Trophoblast cell (in vitro differentiated cells and primary cell): ENCODE results near the gene RBMS1.

Source experiments
- DNase-seq, 2 donors: peaks; one replicate each; pipeline ENCODE4 v3.0.0-alpha.2; 2016
- H2AFZ ChIP-seq: 2 replicates; pipeline ENCODE4 v1.6.1; 2013; ENCODE audit warnings: low read length, moderate library complexity, mild to moderate bottlenecking; ENCODE audit not compliant: insufficient read depth, poor library complexity
- H2AK5ac ChIP-seq: 2 replicates; pipeline ENCODE4 v1.6.1; 2013; ENCODE audit warnings: mild to moderate bottlenecking, low read length
- H2BK120ac ChIP-seq: 2 replicates; pipeline ENCODE4 v1.6.1; 2013; ENCODE audit warnings: low read length, mild to moderate bottlenecking, moderate library complexity; ENCODE audit not compliant: insufficient read depth, poor library complexity
- H2BK12ac ChIP-seq: 2 replicates; pipeline ENCODE4 v1.6.1; 2013; ENCODE audit warnings: mild to moderate bottlenecking, low read length, moderate library complexity
- H2BK5ac ChIP-seq: 2 replicates; pipeline ENCODE4 v1.6.1; 2013; ENCODE audit warnings: low read length, low read depth, moderate library complexity, mild to moderate bottlenecking; ENCODE audit not compliant: poor library complexity
- H3K14ac ChIP-seq: 2 replicates; pipeline ENCODE4 v1.6.1; 2013; ENCODE audit warnings: mild to moderate bottlenecking, low read length
- H3K18ac ChIP-seq: 2 replicates; pipeline ENCODE4 v1.6.1; 2013; ENCODE audit warnings: mild to moderate bottlenecking, low read length
- H3K23ac ChIP-seq: 2 replicates; pipeline ENCODE4 v1.6.1; 2013; ENCODE audit warnings: low read length
- H3K27ac ChIP-seq: 2 replicates; pipeline ENCODE4 v1.5.1; 2013; ENCODE audit warnings: low read depth, mild to moderate bottlenecking, inconsistent platforms, low read length, moderate library complexity
- H3K27me3 ChIP-seq: 2 replicates; pipeline ENCODE4 v1.6.1; 2013; ENCODE audit warnings: inconsistent platforms, mild to moderate bottlenecking, low read length, moderate library complexity; ENCODE audit not compliant: insufficient read depth
- H3K36me3 ChIP-seq, 2 experiments: 1 replicate in 1 of 2; 2 replicates in 1 of 2; pipeline ENCODE4 v1.6.1; 2013; ENCODE audit warnings: low read length in 2 of 2, mild to moderate bottlenecking in 2 of 2, moderate library complexity in 1 of 2; ENCODE audit not compliant: insufficient read depth in 2 of 2, control insufficient read depth in 1 of 2
- H3K4ac ChIP-seq: 2 replicates; pipeline ENCODE4 v1.6.1; 2013; ENCODE audit warnings: low read depth, mild to moderate bottlenecking, low read length, moderate library complexity
- H3K4me1 ChIP-seq, 2 experiments: 1 replicate in 1 of 2; 2 replicates in 1 of 2; pipeline ENCODE4 v1.6.1; 2013; ENCODE audit warnings: low read length in 2 of 2, mild to moderate bottlenecking in 2 of 2, moderate library complexity in 1 of 2; ENCODE audit not compliant: insufficient read depth in 2 of 2, control insufficient read depth in 1 of 2
- H3K4me2 ChIP-seq: 2 replicates; pipeline ENCODE4 v1.6.1; 2013; ENCODE audit warnings: inconsistent platforms, mild to moderate bottlenecking, low read length, moderate library complexity
- H3K4me3 ChIP-seq: 2 replicates; pipeline ENCODE4 v1.5.1; 2013; ENCODE audit warnings: mild to moderate bottlenecking, low read depth, low read length, inconsistent platforms
- H3K79me1 ChIP-seq: one replicate; pipeline ENCODE4 v1.6.1; 2013; ENCODE audit warnings: low read length
- H3K79me2 ChIP-seq: 2 replicates; pipeline ENCODE4 v1.6.1; 2013; ENCODE audit warnings: low read length, mild to moderate bottlenecking; ENCODE audit not compliant: control insufficient read depth, insufficient read depth, poor library complexity
- H3K9ac ChIP-seq: 2 replicates; pipeline ENCODE4 v1.6.1; 2013; ENCODE audit warnings: mild to moderate bottlenecking, low read length
- H3K9me3 ChIP-seq: 2 replicates; pipeline ENCODE4 v1.6.1; 2013; ENCODE audit warnings: low read depth, mild to moderate bottlenecking, control low read depth, inconsistent platforms, low read length; ENCODE audit not compliant: insufficient read depth
- H4K12ac ChIP-seq: 2 replicates; pipeline ENCODE4 v1.6.1; 2013; ENCODE audit warnings: low read depth, mild to moderate bottlenecking, low read length, moderate library complexity
- H4K8ac ChIP-seq: 2 replicates; pipeline ENCODE4 v1.6.1; 2013; ENCODE audit warnings: low read depth, mild to moderate bottlenecking, low read length, moderate library complexity
- H4K91ac ChIP-seq: one replicate; pipeline ENCODE4 v1.6.1; 2013; ENCODE audit warnings: low read depth, mild to moderate bottlenecking, low read length, moderate library complexity
- WGBS: extraction: QIAGEN DNeasy Blood & Tissue Kit; methylation state at CpG from one replicate; pipeline ENCODE4 v1.1.7; 2013; ENCODE audit warnings: missing lambda C conversion rate; ENCODE audit not compliant: insufficient read length, insufficient coverage; ENCODE audit errors: extremely low coverage; 5-methylcytosine and 5-hydroxymethylcytosine counted together

RBMS1 gene

GRCh38 chr2:160373666-160374065 lies 119.9 kb downstream of the RBMS1 start:
- no peak overlapping the region for H3K9ac ChIP-seq
- H3K4me3 ChIP-seq: no peak overlapping the region
- H3K4ac ChIP-seq: peak overlapping the region; percentile 93
- peaks cover 0 to 3% of the 10 kb centered on the region in 2 experiments for H3K36me3 ChIP-seq
- H3K4me2 ChIP-seq: no peak overlapping the region
- no peaks in the 10 kb centered on the region for H3K79me1 ChIP-seq
- peaks cover 23 to 34% of the 10 kb centered on the region in 2 experiments for H3K4me1 ChIP-seq
- H3K23ac ChIP-seq: no peak overlapping the region
- H2BK5ac ChIP-seq: no peak overlapping the region
- no peak overlapping the region for H2BK120ac ChIP-seq
- H4K12ac ChIP-seq: no peak overlapping the region
- no peak overlapping the region for H2AFZ ChIP-seq
- H4K8ac ChIP-seq: no peak overlapping the region
- H3K27ac ChIP-seq: no peak overlapping the region
- H3K18ac ChIP-seq: no peak overlapping the region
- H3K27me3 ChIP-seq: no peaks in the 10 kb centered on the region
- DNase-seq: no peak
- no peak overlapping the region for H4K91ac ChIP-seq
- H3K9me3 ChIP-seq: no peaks in the 10 kb centered on the region
- H2AK5ac ChIP-seq: no peak overlapping the region
- H3K79me2 ChIP-seq: peaks cover 26% of the 10 kb centered on the region
- no peak overlapping the region for H3K14ac ChIP-seq
- H2BK12ac ChIP-seq: no peak overlapping the region

- no peak overlapping the region for H4K91ac ChIP-seq
- no peak overlapping the region for H3K9ac ChIP-seq
- H2BK12ac ChIP-seq: no peak overlapping the region
- peaks cover 0 to 1% of the 10 kb centered on the region in 2 experiments for H3K36me3 ChIP-seq
- H2AFZ ChIP-seq: no peak overlapping the region
- no peak overlapping the region for H3K23ac ChIP-seq
- H3K14ac ChIP-seq: no peak overlapping the region
- H4K8ac ChIP-seq: no peak overlapping the region
- H2BK120ac ChIP-seq: no peak overlapping the region
- H3K4ac ChIP-seq: peak overlapping the region; percentile 96
- WGBS: no CpG with 5 or more reads among the region's 2 CpGs
- no peak overlapping the region for H3K4me2 ChIP-seq
- no peak overlapping the region for H3K27ac ChIP-seq
- H3K79me1 ChIP-seq: no peaks in the 10 kb centered on the region
- H3K27me3 ChIP-seq: no peaks in the 10 kb centered on the region
- no peak overlapping the region for H4K12ac ChIP-seq
- no peaks in the 10 kb centered on the region for H3K9me3 ChIP-seq
- H3K4me1 ChIP-seq: peaks cover 24 to 36% of the 10 kb centered on the region in 2 experiments
- peaks cover 27% of the 10 kb centered on the region for H3K79me2 ChIP-seq
- no peak overlapping the region for H2BK5ac ChIP-seq
- H3K4me3 ChIP-seq: no peak overlapping the region
- H3K18ac ChIP-seq: no peak overlapping the region
- H2AK5ac ChIP-seq: no peak overlapping the region
- no peak for DNase-seq
Observed at GRCh38 chr2:160373263-160373662, 120.3 kb downstream of the RBMS1 start.

DNA sequence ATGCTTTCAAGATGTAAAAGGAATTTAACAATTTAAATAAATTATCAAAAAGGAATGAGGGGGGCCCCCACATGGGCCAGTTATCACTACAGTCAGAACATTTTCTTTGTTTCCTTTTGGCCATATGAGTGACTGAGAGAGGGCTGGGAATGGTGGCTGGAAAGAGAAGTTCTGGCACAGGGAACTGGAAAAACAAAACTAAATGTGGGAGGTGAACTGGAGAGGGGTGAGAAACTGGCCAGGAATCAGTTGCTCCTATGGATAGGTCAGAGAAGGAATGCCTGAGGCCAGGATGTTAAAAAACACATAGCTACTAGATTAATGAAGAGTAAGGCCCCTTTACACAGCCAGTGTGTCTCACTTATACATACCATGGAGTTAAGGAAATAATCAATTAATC lies 121.0 kb downstream of the RBMS1 start:
- Histone ChIP-seq H3K36me3 (no peaks in the 10 kb centered on the region), H3K79me1 (no peaks in the 10 kb centered on the region), H3K4me3 (no peak overlapping the region), H3K27me3 (no peaks in the 10 kb centered on the region), H2BK12ac (no peak overlapping the region), H3K27ac (peak overlapping the region; percentile 23), H3K9ac (no peak overlapping the region), H3K14ac (no peak overlapping the region), H3K18ac (no peak overlapping the region), H3K79me2 (peaks cover 24% of the 10 kb centered on the region), H2BK5ac (no peak overlapping the region), H2AK5ac (no peak overlapping the region), H4K91ac (no peak overlapping the region), H3K9me3 (no peaks in the 10 kb centered on the region), H2BK120ac (no peak overlapping the region), H4K12ac (no peak overlapping the region), H4K8ac (no peak overlapping the region), H3K23ac (no peak overlapping the region), H3K4ac (peak overlapping the region; percentile 77), H3K4me2 (no peak overlapping the region), H3K4me1 (peaks cover 22 to 39% of the 10 kb centered on the region in 2 experiments), H2AFZ (no peak overlapping the region)
- no peak for DNase-seq

DNA sequence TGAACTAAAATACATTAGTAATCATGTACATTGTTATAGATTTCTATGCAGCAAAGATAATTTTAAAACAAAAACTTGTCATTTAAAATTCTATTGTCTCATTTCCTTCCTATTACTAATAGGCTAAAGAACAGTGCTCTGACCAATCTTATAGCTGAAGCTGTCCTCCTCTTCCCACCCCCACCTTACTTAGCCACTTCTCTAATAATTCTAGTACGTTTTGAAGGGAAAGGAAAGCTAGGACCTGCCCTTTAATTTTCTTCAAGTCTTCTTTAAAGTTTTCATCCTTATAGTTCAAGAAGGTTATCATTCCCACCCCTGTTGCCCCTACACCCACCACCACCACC lies 121.6 kb downstream of the RBMS1 start:
- no peak overlapping the region for H3K14ac ChIP-seq
- H3K4me1 ChIP-seq: peaks cover 21 to 37% of the 10 kb centered on the region in 2 experiments
- no peak overlapping the region for H2AK5ac ChIP-seq
- H2BK120ac ChIP-seq: no peak overlapping the region
- H3K9ac ChIP-seq: no peak overlapping the region
- no peak overlapping the region for H4K12ac ChIP-seq
- WGBS: no CpG with 5 or more reads among the region's 1 CpG
- no peak overlapping the region for H4K91ac ChIP-seq
- H3K23ac ChIP-seq: no peak overlapping the region
- H3K27ac ChIP-seq: no peak overlapping the region
- H3K9me3 ChIP-seq: no peaks in the 10 kb centered on the region
- H3K4me3 ChIP-seq: no peak overlapping the region
- H2AFZ ChIP-seq: no peak overlapping the region
- no peak overlapping the region for H3K18ac ChIP-seq
- peaks cover 23% of the 10 kb centered on the region for H3K79me2 ChIP-seq
- no peak overlapping the region for H2BK5ac ChIP-seq
- H4K8ac ChIP-seq: no peak overlapping the region
- peak overlapping the region; percentile 76 for H3K4ac ChIP-seq
- DNase-seq: no peak
- no peak overlapping the region for H2BK12ac ChIP-seq
- no peak overlapping the region for H3K4me2 ChIP-seq
- H3K36me3 ChIP-seq: peaks cover 0 to 2% of the 10 kb centered on the region in 2 experiments
- H3K79me1 ChIP-seq: no peaks in the 10 kb centered on the region
- H3K27me3 ChIP-seq: no peaks in the 10 kb centered on the region
